Type B pancreatic cell (in vitro differentiated cells): Measurements from ENCODE around the gene PRKAG3. TPM values are rescaled to one million over a fixed set of nuclear protein-coding genes. Genes with fewer than 3 reads are reported as not detected.

Experiments used
- DNase-seq: peaks from one replicate; pipeline ENCODE4 v3.0.0; 2021; ENCODE audit warnings: mixed read lengths; ENCODE audit not compliant: unreplicated experiment; ENCODE audit errors: extremely low spot score
- H3K27ac Mint-ChIP-seq: 2 replicates; pipeline ENCODE4 v1.8.0; 2021; ENCODE audit warnings: mild to moderate bottlenecking, mixed read lengths
- H3K27me3 Mint-ChIP-seq: 2 replicates; pipeline ENCODE4 v1.8.0; 2021; ENCODE audit warnings: mixed read lengths
- H3K36me3 Mint-ChIP-seq: 2 replicates; pipeline ENCODE4 v1.8.0; 2021; ENCODE audit warnings: mixed read lengths
- H3K4me1 Mint-ChIP-seq: one replicate; pipeline ENCODE4 v1.8.0; 2021; ENCODE audit warnings: mixed read lengths; ENCODE audit not compliant: unreplicated experiment
- H3K4me3 Mint-ChIP-seq: 2 replicates; pipeline ENCODE4 v1.8.0; 2021; ENCODE audit warnings: mild to moderate bottlenecking, mixed read lengths
- H3K9me3 Mint-ChIP-seq: 2 replicates; pipeline ENCODE4 v1.8.0; 2021; ENCODE audit warnings: mixed read lengths
- total RNA-seq: library from RNA; stranded (reverse); gene quantifications from 2 replicates; pipeline ENCODE4 v1.2.1, GENCODE V29; 2021; ENCODE audit warnings: low replicate concordance
- TF ChIP-seq, protein P1 (sequence below): fragments of 200-600 bp; sonication (generic); conservative IDR thresholded peaks from 2 replicates; pipeline ENCODE4 v1.5.0; 2021; ENCODE audit warnings: antibody characterized with exemption, mild to moderate bottlenecking

PRKAG3 gene
- total RNA-seq, 1 donor from 2014 or later: not detected

DNA sequence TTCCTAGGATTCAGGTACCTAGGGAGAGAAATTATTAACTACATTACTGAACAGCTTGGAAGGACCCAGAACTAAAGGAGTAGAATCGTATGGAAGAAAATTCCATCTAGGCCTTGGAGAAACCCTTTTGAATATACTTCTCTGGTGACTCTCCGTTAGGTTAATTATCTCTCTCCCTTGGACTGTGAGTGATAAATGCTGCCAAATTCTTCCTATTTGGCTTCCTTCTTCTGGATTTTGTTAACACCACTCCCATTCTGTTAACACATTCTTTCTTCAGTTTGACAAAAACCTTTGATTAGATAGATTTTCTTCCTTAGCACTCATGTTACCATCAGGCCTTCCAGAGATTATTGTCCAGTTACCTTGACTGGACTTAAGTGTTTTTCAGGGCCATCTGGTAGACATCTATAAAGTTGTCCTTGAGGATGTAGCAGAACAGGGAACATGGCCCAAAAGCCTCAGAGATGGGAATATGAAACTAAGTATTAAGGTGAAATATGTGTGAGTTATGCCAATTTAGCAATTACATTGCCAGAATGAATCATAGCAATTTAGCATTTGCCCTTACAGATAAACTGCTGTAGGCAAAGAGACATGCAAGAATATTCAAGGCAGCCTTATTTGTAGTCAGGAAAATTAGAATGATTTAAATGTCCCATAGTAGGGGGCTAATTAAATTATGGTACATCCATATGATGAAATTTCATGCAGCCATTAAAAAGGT lies 42.9 kb downstream of the PRKAG3 start:
- H3K4me1 Mint-ChIP-seq: peaks cover 2% of the 10 kb centered on the region
- DNase-seq: no peak
- peaks cover 10% of the 10 kb centered on the region for H3K9me3 Mint-ChIP-seq
- peaks cover 3% of the 10 kb centered on the region for H3K27me3 Mint-ChIP-seq
- no peak overlapping the region for H3K27ac Mint-ChIP-seq
- no peak overlapping the region for H3K4me3 Mint-ChIP-seq
- TF ChIP-seq, protein P1, sequence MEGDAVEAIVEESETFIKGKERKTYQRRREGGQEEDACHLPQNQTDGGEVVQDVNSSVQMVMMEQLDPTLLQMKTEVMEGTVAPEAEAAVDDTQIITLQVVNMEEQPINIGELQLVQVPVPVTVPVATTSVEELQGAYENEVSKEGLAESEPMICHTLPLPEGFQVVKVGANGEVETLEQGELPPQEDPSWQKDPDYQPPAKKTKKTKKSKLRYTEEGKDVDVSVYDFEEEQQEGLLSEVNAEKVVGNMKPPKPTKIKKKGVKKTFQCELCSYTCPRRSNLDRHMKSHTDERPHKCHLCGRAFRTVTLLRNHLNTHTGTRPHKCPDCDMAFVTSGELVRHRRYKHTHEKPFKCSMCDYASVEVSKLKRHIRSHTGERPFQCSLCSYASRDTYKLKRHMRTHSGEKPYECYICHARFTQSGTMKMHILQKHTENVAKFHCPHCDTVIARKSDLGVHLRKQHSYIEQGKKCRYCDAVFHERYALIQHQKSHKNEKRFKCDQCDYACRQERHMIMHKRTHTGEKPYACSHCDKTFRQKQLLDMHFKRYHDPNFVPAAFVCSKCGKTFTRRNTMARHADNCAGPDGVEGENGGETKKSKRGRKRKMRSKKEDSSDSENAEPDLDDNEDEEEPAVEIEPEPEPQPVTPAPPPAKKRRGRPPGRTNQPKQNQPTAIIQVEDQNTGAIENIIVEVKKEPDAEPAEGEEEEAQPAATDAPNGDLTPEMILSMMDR: no peak
- peaks cover 1% of the 10 kb centered on the region for H3K36me3 Mint-ChIP-seq

DNA sequence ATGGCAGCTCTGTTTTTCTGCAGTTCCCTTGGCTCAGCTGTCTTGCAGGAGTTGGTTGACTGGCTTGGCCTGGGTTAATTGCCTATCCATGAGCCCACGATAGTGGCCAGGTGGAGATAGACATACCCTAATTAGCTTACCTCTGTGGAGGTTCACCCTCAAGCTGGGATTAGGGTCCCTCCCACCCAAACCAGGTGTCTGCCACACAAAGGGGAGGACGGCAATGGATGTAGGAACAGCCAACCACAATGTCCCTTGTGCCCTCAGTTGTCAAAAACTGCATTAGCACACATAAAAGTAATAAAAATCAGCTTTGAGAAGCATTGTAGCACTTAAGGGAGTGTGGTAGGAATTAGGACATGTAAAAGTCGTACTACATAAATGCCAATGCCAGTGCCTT lies 45.5 kb downstream of the PRKAG3 start:
- H3K27ac Mint-ChIP-seq: no peak overlapping the region
- peaks cover 17% of the 10 kb centered on the region for H3K4me1 Mint-ChIP-seq
- TF ChIP-seq, protein P1: no peak
- H3K27me3 Mint-ChIP-seq: peaks cover 19% of the 10 kb centered on the region
- H3K4me3 Mint-ChIP-seq: no peak overlapping the region
- peaks cover 10% of the 10 kb centered on the region for H3K9me3 Mint-ChIP-seq
- H3K36me3 Mint-ChIP-seq: peaks cover 5% of the 10 kb centered on the region
- DNase-seq: no peak

DNA sequence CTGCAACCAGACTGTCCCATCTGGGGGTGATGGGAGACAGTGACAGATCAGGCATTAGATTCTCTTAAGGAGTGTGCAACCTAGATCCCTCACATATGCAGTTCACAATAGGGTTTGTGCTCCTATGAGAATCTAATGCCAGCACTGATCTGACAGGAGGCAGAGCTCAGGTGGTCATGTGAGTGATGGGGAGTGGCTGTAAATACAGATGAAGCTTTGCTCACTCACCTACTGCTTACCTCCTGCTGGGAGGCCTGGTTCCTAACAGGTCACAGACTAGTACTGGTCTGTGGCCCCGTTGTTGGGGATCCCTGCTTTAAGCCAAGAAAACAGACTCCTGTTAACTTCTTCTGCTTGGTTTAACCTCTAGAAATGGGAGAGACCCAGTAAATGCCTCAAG lies 46.5 kb downstream of the PRKAG3 start:
- TF ChIP-seq, protein P1: no peak
- peaks cover 23% of the 10 kb centered on the region for H3K4me1 Mint-ChIP-seq
- H3K27ac Mint-ChIP-seq: no peak overlapping the region
- no peak for DNase-seq
- no peak overlapping the region for H3K4me3 Mint-ChIP-seq
- H3K9me3 Mint-ChIP-seq: peaks cover 10% of the 10 kb centered on the region
- peaks cover 24% of the 10 kb centered on the region for H3K27me3 Mint-ChIP-seq
- peaks cover 5% of the 10 kb centered on the region for H3K36me3 Mint-ChIP-seq

DNA sequence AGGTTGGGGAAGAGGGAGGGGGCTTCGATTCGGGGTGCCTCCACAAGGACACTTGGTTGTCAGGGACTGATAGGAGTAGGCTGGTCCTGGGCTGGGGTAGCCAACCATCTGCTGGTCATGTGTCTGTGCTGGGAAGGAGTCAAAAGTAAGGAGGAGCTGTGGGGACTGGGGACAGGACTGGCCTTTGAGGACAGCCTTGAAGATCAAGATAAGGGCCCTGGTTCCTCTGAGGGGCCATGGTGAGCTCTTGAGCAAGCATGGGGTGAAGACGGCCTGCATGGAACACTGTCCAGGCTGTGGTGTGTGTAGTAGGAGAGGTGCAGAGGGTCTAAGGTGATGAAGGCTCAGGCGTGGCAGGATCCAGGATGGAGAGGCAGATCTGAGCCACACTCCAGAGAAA lies 47.9 kb downstream of the PRKAG3 start:
- DNase-seq: no peak
- H3K4me3 Mint-ChIP-seq: peak overlapping the region; percentile 64
- no peak overlapping the region for H3K27ac Mint-ChIP-seq
- H3K27me3 Mint-ChIP-seq: peaks cover 24% of the 10 kb centered on the region
- H3K36me3 Mint-ChIP-seq: peaks cover 5% of the 10 kb centered on the region
- TF ChIP-seq, protein P1: no peak
- peaks cover 10% of the 10 kb centered on the region for H3K9me3 Mint-ChIP-seq
- H3K4me1 Mint-ChIP-seq: peaks cover 23% of the 10 kb centered on the region

DNA sequence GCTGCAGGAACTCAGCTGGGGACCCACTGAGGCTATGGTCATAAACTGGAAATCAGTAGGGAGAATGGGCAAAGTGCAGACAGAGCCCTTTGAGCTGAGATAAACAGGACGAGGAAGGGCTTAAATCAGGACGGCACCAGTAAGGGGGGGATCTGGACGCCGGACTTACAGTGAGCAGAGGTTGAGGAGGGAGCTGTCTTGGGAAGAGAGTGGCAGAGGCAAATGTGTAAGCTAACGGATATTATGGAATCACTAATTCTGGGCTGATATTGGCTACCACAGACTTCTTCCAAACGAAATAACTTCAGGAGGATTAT lies 49.1 kb downstream of the PRKAG3 start:
- H3K9me3 Mint-ChIP-seq: peaks cover 2% of the 10 kb centered on the region
- H3K36me3 Mint-ChIP-seq: peaks cover 7% of the 10 kb centered on the region
- H3K27me3 Mint-ChIP-seq: peaks cover 24% of the 10 kb centered on the region
- peaks cover 23% of the 10 kb centered on the region for H3K4me1 Mint-ChIP-seq
- peak overlapping the region; percentile 66 for H3K27ac Mint-ChIP-seq
- no peak for DNase-seq
- TF ChIP-seq, protein P1: no peak
- H3K4me3 Mint-ChIP-seq: peak overlapping the region; percentile 90
